Suprapubic skin (tissue), 4 donors: ENCODE results near the gene MANF. TPM values are rescaled to one million over a fixed set of nuclear protein-coding genes. Genes with fewer than 3 reads are reported as not detected.

Experiments
- DNase-seq, 2 donors: peaks; one replicate each; pipeline ENCODE4 v3.0.0-alpha.2; 2019; ENCODE audit warnings: low spot score in 2 of 2
- H3K27ac ChIP-seq: fragments of 200-600 bp; sonication (generic); one replicate; pipeline ENCODE4 v1.5.1; 2019
- H3K27me3 ChIP-seq: fragments of 200-600 bp; sonication (generic); one replicate; pipeline ENCODE4 v1.5.1; 2019
- H3K36me3 ChIP-seq: fragments of 200-600 bp; sonication (generic); one replicate; pipeline ENCODE4 v1.5.1; 2019
- H3K4me1 ChIP-seq: fragments of 200-600 bp; sonication (generic); one replicate; pipeline ENCODE4 v1.5.1; 2019
- H3K4me3 ChIP-seq: fragments of 200-600 bp; sonication (generic); one replicate; pipeline ENCODE4 v1.5.1; 2019; ENCODE audit warnings: mild to moderate bottlenecking
- H3K9me3 ChIP-seq: fragments of 200-600 bp; sonication (generic); one replicate; pipeline ENCODE4 v1.5.1; 2019
- CTCF ChIP-seq, 2 donors: fragments of 200-600 bp in 1 of 2; fragments of 450-650 bp in 1 of 2; sonication (generic) in 1 of 2; IDR thresholded peaks; one replicate each; pipeline ENCODE4 v1.5.1; 2016 to 2019; ENCODE audit warnings: antibody characterized with exemption in 2 of 2, mild to moderate bottlenecking in 1 of 2, moderate library complexity in 1 of 2
- EP300 ChIP-seq: sonication (generic); formaldehyde crosslinking; IDR thresholded peaks from one replicate; pipeline ENCODE4 v1.6.1; 2017; ENCODE audit warnings: antibody characterized with exemption
- POLR2A ChIP-seq, 2 donors: fragments of 450-650 bp; IDR thresholded peaks; one replicate each; pipeline ENCODE4 v1.6.1; 2017; ENCODE audit warnings: antibody characterized with exemption in 2 of 2, mild to moderate bottlenecking in 2 of 2, moderate library complexity in 2 of 2
- POLR2AphosphoS5 ChIP-seq, 3 donors: sonication (generic); formaldehyde crosslinking; IDR thresholded peaks; one replicate each; pipeline ENCODE4 v1.6.1; 2017; ENCODE audit warnings: antibody characterized with exemption in 3 of 3
- WGBS: methylation state at CpG from one replicate; pipeline ENCODE4 v1.1.5; 2018; 5-methylcytosine and 5-hydroxymethylcytosine counted together
- total RNA-seq, 4 donors: library from RNA; depleted of rRNA; stranded (reverse); fragments of >200 nt; gene quantifications; one replicate each; pipeline ENCODE4 v1.1.0, GENCODE V29; 2016

The MANF gene
- total RNA-seq, 4 donors from 2014 or later: 21.7 to 64.0 (median 52.8) TPM

GRCh38 chr3:51408021-51408420, 22.9 kb downstream of the MANF start:
- no peak for DNase-seq

GRCh38 chr3:51408813-51409212, 23.7 kb downstream of the MANF start:
- no peak for TF ChIP-seq CTCF (IDR thresholded peaks at IDR 0.05)
- no peak for TF ChIP-seq POLR2AphosphoS5 (IDR thresholded peaks at IDR 0.05)
- no peak for TF ChIP-seq POLR2A (IDR thresholded peaks at IDR 0.05)
- TF ChIP-seq EP300: no peak
- Histone ChIP-seq H3K4me1 (no peaks in the 10 kb centered on the region), H3K27me3 (no peaks in the 10 kb centered on the region), H3K27ac (no peak overlapping the region), H3K4me3 (no peak overlapping the region), H3K36me3 (peaks cover 60% of the 10 kb centered on the region), H3K9me3 (no peaks in the 10 kb centered on the region)
- 72% methylated on average over 2 of the region's 2 CpGs for WGBS
- DNase-seq: no peak

More at GRCh38 chr3:51408021-51408420, 22.9 kb downstream of the MANF start:
- TF ChIP-seq CTCF (IDR thresholded peaks at IDR 0.05): no peak
- TF ChIP-seq POLR2A (IDR thresholded peaks at IDR 0.05): no peak
- no peak for TF ChIP-seq POLR2AphosphoS5 (IDR thresholded peaks at IDR 0.05)
- no peak for TF ChIP-seq EP300
- Histone ChIP-seq H3K36me3 (peaks cover 60% of the 10 kb centered on the region), H3K27me3 (no peaks in the 10 kb centered on the region), H3K27ac (no peak overlapping the region), H3K4me1 (no peaks in the 10 kb centered on the region), H3K4me3 (no peak overlapping the region), H3K9me3 (no peaks in the 10 kb centered on the region)
- 90% methylated on average over 2 of the region's 2 CpGs for WGBS

- no peak overlapping the region for H3K27ac ChIP-seq
- no peak for TF ChIP-seq CTCF (IDR thresholded peaks at IDR 0.05)
- TF ChIP-seq EP300: no peak
- no peak overlapping the region for H3K4me3 ChIP-seq
- H3K36me3 ChIP-seq: peaks cover 79% of the 10 kb centered on the region
- H3K27me3 ChIP-seq: no peaks in the 10 kb centered on the region
- H3K9me3 ChIP-seq: no peaks in the 10 kb centered on the region
- no peaks in the 10 kb centered on the region for H3K4me1 ChIP-seq
- no peak for DNase-seq
- 95% methylated on average over 3 of the region's 3 CpGs for whole genome bisulfite sequencing
Measured at GRCh38 chr3:51422211-51422610, 37.1 kb downstream of the MANF start.

GRCh38 chr3:51426921-51427320, 41.8 kb downstream of the MANF start:
- DNase-seq: no peak
- Histone ChIP-seq H3K27ac (no peak overlapping the region), H3K4me3 (no peak overlapping the region), H3K36me3 (peaks cover 76% of the 10 kb centered on the region), H3K4me1 (no peaks in the 10 kb centered on the region), H3K27me3 (no peaks in the 10 kb centered on the region), H3K9me3 (no peaks in the 10 kb centered on the region)
- TF ChIP-seq CTCF (IDR thresholded peaks at IDR 0.05) (no peak), POLR2AphosphoS5 (IDR thresholded peaks at IDR 0.05) (no peak), EP300 (no peak), POLR2A (IDR thresholded peaks at IDR 0.05) (no peak)
- 90% methylated on average over 4 of the region's 4 CpGs for WGBS

GRCh38 chr3:51429138-51429537, 44.0 kb downstream of the MANF start:
- Histone ChIP-seq H3K27me3 (no peaks in the 10 kb centered on the region), H3K4me1 (no peaks in the 10 kb centered on the region), H3K4me3 (no peak overlapping the region), H3K27ac (no peak overlapping the region), H3K9me3 (no peaks in the 10 kb centered on the region), H3K36me3 (peaks cover 74% of the 10 kb centered on the region)
- DNase-seq: no peak
- TF ChIP-seq EP300: no peak
- no peak for TF ChIP-seq CTCF (IDR thresholded peaks at IDR 0.05)
- no peak for TF ChIP-seq POLR2A (IDR thresholded peaks at IDR 0.05)
- TF ChIP-seq POLR2AphosphoS5 (IDR thresholded peaks at IDR 0.05): no peak
- WGBS: 94% methylated on average over 3 of the region's 3 CpGs
